Measurements from ENCODE around the gene PEX10.

PEX10 gene

DNA sequence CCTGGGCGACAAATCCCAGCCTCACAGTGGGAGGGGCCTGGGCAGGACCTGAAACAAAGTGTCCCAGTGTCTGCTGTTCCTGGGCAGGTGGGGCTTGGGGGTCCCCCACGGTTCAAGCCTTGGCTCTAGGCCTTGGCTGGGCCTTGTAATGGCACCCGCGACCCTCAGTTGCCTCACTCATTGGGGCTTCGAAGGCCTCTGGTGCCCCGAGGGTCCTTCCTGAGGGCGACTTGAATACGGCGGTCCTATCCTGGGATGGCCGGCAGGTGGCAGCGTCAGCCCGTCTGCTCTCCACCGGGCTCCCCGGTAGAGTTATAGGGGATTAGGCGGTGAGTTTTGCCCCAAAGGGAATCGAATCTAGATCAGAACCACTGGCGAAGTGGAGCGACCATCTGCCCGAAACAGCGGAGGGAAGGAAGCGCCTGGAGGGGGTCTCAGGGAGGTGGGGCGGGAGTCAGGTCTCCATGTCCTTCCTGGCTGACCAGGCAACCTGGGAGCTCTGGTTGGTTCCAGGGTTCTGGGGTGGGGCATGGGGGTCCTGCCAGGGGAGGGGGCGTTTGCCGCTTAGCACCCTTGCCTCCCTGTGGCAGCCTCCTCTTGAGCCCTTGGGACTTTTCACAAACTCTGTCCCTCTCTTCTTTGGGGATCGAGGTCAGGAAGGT is 2.1 kb upstream of the PEX10 start:
- TF ChIP-seq, protein P1, sequence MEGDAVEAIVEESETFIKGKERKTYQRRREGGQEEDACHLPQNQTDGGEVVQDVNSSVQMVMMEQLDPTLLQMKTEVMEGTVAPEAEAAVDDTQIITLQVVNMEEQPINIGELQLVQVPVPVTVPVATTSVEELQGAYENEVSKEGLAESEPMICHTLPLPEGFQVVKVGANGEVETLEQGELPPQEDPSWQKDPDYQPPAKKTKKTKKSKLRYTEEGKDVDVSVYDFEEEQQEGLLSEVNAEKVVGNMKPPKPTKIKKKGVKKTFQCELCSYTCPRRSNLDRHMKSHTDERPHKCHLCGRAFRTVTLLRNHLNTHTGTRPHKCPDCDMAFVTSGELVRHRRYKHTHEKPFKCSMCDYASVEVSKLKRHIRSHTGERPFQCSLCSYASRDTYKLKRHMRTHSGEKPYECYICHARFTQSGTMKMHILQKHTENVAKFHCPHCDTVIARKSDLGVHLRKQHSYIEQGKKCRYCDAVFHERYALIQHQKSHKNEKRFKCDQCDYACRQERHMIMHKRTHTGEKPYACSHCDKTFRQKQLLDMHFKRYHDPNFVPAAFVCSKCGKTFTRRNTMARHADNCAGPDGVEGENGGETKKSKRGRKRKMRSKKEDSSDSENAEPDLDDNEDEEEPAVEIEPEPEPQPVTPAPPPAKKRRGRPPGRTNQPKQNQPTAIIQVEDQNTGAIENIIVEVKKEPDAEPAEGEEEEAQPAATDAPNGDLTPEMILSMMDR (conservative IDR thresholded peaks at IDR 0.05) = peak; percentile 97
- H3K27ac ChIP-seq = peak overlapping the region; percentile 99

DNA sequence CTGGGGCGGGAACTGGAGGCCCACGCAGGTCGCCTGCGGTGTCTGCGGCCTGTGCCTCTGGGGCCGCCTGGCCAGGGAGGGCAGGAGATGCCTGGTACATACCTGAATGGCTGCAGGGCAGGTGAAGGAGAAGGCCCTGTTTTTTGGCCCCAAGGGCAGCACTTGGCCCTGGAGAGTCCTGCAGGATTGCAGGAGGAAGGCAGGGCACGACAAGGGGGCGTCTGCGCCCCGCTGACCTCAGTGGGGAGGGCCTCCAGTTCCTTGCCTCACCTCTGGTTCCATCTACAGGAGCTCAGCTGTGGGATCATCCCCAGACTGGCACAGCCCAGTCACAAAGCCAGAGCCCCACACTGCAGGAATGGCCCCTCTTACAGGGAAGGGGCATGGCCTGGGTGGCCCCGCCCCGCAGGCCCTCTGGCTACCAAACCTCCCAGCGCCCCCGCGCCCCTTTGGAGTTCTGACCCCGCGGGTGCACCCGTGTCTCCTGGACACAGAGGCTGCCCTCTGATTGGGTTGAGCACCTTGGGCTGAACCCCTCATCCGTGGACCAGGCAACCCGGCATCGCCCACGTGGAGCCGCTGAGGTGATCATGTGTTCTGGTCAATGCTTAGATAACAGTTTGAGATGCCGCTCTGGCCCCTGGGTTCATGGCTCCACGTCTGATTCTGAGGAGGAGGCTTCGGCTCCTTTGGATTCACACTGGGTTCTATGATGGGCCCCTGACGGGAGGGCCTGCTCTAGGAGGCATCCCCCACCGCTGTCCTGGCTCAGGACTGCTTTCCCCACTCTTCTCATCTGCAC is 1.3 kb upstream of the PEX10 start:
- TF ChIP-seq, protein P1 (conservative IDR thresholded peaks at IDR 0.05) = no peak
- H3K27ac ChIP-seq = peak overlapping the region; percentile 99

DNA sequence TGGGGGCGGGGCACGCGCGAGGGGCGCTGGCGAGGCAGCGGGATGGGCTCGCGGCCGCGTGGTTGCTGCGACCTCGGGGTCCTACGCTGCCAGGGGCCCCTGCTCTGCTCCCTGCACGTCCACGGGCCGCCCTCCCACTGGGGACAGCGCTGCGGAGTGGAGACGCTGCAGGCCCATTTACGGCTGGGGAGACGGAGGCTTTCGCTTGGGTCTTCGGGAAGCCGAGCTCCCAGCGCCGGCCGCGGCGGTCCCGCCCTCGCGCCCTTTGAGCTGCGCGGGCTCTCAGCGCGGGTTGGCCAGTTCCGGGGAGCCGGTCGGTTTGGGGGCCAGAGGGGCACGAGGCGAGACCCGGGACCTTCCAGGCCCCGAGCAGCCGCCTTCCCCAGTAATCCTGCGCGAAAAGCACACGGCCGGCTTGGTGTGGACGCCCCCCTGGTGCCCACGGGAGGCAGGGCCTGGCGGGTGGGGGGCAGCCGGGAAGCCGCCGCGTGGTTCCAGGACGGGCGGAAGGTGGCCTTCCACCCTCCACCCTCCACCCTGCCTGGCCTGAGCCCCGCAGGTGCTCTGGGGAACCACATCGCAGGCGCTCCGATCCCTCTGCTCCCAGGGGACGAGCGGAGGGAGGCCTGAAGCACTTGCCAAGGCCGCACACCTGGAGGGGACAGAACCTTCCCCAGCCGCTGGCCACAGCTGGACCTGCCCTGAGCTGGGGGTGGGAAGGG is 570 bp upstream of the PEX10 start:
- TF ChIP-seq, protein P1 (conservative IDR thresholded peaks at IDR 0.05) = no peak
- peak overlapping the region; percentile 99 for H3K27ac ChIP-seq

DNA sequence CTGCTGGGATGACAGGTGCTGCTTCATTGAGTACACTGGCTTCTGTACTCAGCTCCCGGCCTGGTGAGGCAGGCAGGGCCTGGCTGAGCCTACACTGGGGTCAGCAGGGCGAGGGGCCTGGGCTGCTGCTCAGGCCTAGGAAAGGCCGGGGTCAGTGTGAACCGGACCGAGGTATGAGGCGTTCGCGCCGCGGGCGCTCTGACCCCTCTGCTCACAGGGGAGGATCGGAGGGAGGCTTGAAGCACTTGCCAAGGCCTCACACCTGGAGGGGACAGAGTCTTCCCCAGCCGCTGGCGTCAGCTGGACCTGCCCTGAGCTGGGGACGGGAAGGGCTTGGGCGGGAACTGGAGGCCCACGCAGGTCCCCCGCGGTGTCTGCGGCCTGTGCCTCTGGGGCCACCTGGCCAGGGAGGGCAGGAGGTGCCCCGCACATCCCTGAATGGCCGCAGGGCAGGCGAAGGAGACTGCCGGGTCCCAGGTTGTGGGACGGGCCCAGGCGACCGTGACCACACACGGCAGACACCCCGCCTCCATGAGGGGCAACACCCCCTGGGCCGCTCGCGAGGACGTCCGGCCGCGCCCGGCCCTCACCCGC is 466 bp downstream of the PEX10 start:
- peak overlapping the region; percentile 99 for H3K27ac ChIP-seq
- TF ChIP-seq, protein P1 (conservative IDR thresholded peaks at IDR 0.05) = no peak

DNA sequence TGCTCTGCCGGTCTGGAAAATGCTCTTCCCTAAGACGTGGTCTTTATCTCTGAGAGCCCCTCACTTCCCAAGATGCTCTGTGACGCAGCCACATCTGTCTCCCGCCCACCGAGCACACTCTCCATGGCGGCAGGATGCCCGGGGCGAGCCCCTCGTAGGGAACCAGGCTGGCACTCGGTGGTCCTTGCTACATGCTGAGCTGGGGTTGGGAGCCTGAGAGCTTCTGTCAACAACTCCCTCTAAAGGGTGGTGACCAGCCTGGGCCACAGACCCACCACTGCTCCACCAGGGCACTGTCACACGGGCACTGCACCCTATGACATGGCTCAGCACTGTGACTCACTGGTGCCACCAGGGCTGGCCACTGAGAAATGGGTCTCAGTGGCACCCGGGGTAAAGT is 2.6 kb downstream of the PEX10 start:
- peak overlapping the region; percentile 99 for H3K27ac ChIP-seq
- TF ChIP-seq, protein P1 (conservative IDR thresholded peaks at IDR 0.05) = no peak

DNA sequence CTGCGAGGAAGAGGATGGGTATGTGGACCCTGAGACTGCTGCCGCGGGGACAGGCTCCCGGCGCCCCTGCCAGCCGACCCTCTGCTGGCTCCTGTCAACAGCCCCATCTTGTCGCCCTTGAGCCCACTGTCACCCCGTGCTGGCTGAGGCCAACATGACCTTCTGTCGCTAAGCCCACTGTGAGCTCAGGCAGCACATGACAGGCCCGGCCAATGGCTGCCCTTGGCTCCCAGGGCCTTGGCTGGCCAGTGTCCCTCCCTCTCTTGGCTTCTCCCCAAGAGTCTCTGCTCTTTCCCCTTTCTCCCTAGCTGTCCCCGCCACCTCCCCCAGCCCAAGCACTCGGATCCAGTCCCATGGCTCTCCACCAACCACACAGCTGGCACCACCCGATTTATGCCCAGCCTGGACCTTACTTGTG is 3.5 kb downstream of the PEX10 start:
- peak overlapping the region; percentile 99 for H3K27ac ChIP-seq
- TF ChIP-seq, protein P1 (conservative IDR thresholded peaks at IDR 0.05) = no peak

DNA sequence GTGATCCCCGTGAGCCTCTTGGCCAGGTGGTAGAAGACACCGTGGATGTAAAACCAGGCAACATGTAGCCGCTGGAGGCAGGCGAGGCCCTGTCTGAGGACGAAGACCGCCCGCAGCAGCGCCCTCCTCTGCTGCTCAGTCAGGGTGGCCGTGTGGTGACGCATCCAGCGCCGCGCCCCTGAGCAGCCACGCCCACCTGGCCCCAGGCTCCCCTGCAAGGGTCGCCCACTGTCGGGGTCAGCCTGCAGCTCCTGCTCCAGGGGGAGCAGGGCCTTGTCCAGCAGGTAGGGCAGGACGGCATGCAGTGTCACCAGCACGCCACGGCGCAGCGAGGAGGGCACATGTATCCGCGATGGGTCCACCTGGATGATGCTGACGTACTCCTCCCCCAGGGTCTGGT is 3.9 kb downstream of the PEX10 start:
- H3K27ac ChIP-seq = peak overlapping the region; percentile 99
- TF ChIP-seq, protein P1 (conservative IDR thresholded peaks at IDR 0.05) = no peak

Measured in VCaP (cell line).